ENCODE data around the gene AP1B1. TPM values are rescaled to one million over a fixed set of nuclear protein-coding genes. Genes with fewer than 3 reads are reported as not detected.

AP1B1 gene
- total RNA-seq, 1 experiment from 2014 or later, result 40.3 TPM

DNA sequence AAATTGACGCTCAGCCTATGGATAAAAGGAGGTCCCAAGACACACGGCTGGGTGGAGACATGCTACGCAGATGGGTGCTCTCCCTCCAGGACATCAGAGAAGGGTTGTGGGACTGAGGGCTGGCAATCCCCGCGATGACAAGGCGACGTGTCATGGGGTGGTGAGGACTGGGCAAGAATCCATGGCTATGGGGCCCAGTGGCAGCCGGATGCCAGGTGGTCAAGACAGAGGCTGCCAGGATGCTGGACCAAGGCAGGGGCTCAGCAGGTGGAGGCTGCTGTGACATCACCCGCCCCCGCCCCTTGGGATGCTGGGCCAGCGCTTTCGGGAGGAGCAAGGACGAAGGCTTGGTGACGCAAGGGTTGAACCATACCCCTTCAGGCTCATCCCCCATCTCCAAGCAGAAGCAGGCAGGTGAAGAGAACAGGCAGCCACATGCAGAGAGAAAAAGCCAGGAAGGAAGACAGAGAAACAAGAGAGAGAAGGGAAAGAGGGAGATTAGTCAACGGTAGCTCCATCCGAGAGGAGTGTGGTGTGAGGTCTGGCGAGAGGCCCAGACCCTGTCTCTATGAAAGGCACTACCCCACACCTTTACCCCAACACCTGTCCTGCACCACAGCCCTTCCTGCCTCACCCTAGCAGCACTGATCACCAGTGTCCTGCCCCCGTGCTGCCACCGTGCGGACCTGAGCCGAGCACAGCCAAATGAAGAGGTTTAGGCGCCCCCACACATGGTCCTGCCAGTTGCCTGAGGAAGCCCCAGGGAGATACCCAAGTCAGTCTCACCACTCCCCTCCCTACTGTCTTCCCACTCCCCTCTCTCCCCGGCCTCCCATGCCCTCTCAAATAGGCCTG lies 48.8 kb downstream of the AP1B1 start:
- Histone ChIP-seq H3K9me3 (ENCODE audit: low read length) (no peaks in the 10 kb centered on the region), H3K27ac (ENCODE audit: low read length) (no peak overlapping the region), H2AFZ (ENCODE audit: low read length) (no peak overlapping the region), H3K4me1 (ENCODE audit: low read length) (no peaks in the 10 kb centered on the region), H4K20me1 (ENCODE audit: insufficient read depth, low read depth, low read length) (no peaks in the 10 kb centered on the region), H3K9ac (ENCODE audit: low read length) (no peak overlapping the region), H3K9me2 (replicated peaks; ENCODE audit: insufficient read depth, low read length) (no peaks in the 10 kb centered on the region), H3K4me2 (ENCODE audit: low read depth, low read length, poor library complexity, severe bottlenecking) (no peak overlapping the region), H3K79me2 (ENCODE audit: low read length) (no peaks in the 10 kb centered on the region), H3K27me3 (ENCODE audit: low read length) (no peaks in the 10 kb centered on the region), H3K4me3 (ENCODE audit: low read length) (no peak overlapping the region), H3K36me3 (ENCODE audit: insufficient read depth, low read length) (0 out of 2 replicates have a peak, but pooled peaks cover 2% of the 10 kb centered on the region)
- DNase-seq, result no peak

DNA sequence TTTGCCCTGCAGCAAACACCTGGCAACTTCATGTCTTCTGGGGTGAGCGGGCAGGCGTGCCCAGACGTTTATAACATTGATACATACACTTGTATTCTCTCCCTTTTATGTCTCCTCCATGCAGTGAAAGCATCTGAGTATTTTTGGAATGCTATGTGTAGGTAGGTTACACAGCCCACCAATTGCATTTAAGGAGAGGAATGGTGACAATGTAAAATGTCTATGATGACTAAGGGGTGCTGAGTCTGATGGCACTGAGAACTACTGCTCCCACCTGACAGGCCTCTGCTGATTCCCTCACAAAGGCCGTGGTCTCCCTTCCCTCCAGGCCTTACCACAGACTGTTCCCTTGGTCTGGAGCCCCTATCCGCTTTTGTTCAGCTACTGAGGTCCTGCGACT lies 50.0 kb downstream of the AP1B1 start:
- H3K4me3 ChIP-seq (ENCODE audit: low read length), result no peak overlapping the region
- no peak overlapping the region for H3K4me2 ChIP-seq (ENCODE audit: low read depth, low read length, poor library complexity, severe bottlenecking)
- no peak overlapping the region for H3K27ac ChIP-seq (ENCODE audit: low read length)
- no peaks in the 10 kb centered on the region for H3K36me3 ChIP-seq (ENCODE audit: insufficient read depth, low read length)
- no peak overlapping the region for H2AFZ ChIP-seq (ENCODE audit: low read length)
- no peaks in the 10 kb centered on the region for H3K79me2 ChIP-seq (ENCODE audit: low read length)
- no peaks in the 10 kb centered on the region for H3K4me1 ChIP-seq (ENCODE audit: low read length)
- H4K20me1 ChIP-seq (ENCODE audit: insufficient read depth, low read depth, low read length), result no peaks in the 10 kb centered on the region
- no peaks in the 10 kb centered on the region for H3K9me2 ChIP-seq (replicated peaks; ENCODE audit: insufficient read depth, low read length)
- DNase-seq, result no peak
- H3K9ac ChIP-seq (ENCODE audit: low read length), result no peak overlapping the region
- no peaks in the 10 kb centered on the region for H3K27me3 ChIP-seq (ENCODE audit: low read length)
- H3K9me3 ChIP-seq (ENCODE audit: low read length), result no peaks in the 10 kb centered on the region

DNA sequence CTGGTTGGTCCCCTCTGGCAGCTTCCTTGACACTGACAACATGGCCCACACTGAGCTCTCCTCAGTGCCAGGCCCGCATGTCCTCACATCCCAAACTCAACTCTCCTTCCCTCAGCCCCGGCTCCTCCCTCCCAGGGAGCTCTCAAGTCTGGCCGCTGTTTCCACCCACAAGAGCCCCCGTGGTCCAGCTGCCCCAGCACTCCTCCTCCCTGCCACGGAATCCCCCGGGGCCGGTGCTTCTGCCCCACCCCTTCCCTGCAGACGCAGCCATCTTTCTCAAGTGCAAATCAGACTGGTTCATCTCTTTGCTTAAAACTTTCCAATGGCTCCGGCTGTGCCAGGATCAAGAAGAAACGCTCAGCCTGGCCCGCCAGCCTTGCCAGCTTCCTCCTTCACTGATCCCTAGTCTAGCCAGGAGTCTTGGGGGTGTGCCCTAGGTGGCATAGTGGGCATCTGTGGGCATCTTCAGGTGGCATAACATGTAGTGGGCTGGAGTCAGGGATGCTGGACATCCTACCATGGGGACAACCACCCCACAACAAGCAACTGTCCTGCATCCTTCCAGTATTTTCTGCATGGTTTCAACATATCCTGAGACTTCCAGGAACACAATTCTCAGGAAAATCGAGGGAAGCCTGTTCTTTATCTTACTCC lies 50.6 kb downstream of the AP1B1 start:
- H3K27ac ChIP-seq (ENCODE audit: low read length), result no peak overlapping the region
- no peaks in the 10 kb centered on the region for H4K20me1 ChIP-seq (ENCODE audit: insufficient read depth, low read depth, low read length)
- H3K4me1 ChIP-seq (ENCODE audit: low read length), result no peaks in the 10 kb centered on the region
- no peak overlapping the region for H3K4me2 ChIP-seq (ENCODE audit: low read depth, low read length, poor library complexity, severe bottlenecking)
- no peaks in the 10 kb centered on the region for H3K9me2 ChIP-seq (replicated peaks; ENCODE audit: insufficient read depth, low read length)
- no peak for DNase-seq
- no peak overlapping the region for H2AFZ ChIP-seq (ENCODE audit: low read length)
- H3K79me2 ChIP-seq (ENCODE audit: low read length), result no peaks in the 10 kb centered on the region
- no peaks in the 10 kb centered on the region for H3K9me3 ChIP-seq (ENCODE audit: low read length)
- H3K9ac ChIP-seq (ENCODE audit: low read length), result no peak overlapping the region
- H3K36me3 ChIP-seq (ENCODE audit: insufficient read depth, low read length), result no peaks in the 10 kb centered on the region
- no peaks in the 10 kb centered on the region for H3K27me3 ChIP-seq (ENCODE audit: low read length)
- no peak overlapping the region for H3K4me3 ChIP-seq (ENCODE audit: low read length)

DNA sequence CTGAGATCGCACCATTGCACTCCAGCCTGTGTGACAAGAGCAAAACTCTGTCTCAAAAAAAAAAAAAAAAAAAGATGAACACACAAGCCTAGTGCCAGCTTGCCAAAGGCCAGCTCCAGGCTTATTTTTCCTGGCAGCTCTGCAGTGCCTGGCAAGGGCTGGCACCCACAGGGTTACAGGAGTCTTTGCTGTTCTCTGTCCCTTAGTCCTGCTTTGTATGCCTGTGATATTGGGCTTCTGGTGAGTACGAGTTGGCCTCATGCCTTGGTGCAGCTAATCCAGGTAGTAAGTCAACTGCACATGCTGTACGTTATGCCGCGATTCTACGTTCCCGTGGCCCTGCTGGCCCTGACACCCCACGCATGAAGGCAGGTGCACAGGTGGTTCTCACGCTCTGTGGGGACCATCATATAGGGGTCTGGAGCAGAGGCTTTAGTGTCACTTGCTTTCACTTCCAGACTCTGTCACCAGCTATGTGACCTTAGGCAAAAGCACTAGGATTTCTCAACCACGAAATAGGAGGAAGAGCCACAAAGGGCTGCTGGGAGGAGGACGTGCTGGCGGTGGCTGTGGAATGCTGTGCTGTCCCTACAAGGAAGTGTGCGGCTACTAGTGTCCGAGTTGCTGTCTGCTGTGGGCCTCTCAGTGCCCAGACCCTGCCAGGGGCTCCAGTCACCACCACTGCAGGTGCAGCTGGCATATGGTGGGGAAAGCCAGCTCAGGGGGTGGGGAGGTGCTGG lies 51.4 kb downstream of the AP1B1 start:
- H3K36me3 ChIP-seq (ENCODE audit: insufficient read depth, low read length), result no peaks in the 10 kb centered on the region
- no peaks in the 10 kb centered on the region for H3K9me3 ChIP-seq (ENCODE audit: low read length)
- H3K4me1 ChIP-seq (ENCODE audit: low read length), result no peaks in the 10 kb centered on the region
- no peak overlapping the region for H2AFZ ChIP-seq (ENCODE audit: low read length)
- H3K9me2 ChIP-seq (replicated peaks; ENCODE audit: insufficient read depth, low read length), result no peaks in the 10 kb centered on the region
- no peaks in the 10 kb centered on the region for H3K27me3 ChIP-seq (ENCODE audit: low read length)
- DNase-seq, result no peak
- H4K20me1 ChIP-seq (ENCODE audit: insufficient read depth, low read depth, low read length), result no peaks in the 10 kb centered on the region
- H3K27ac ChIP-seq (ENCODE audit: low read length), result no peak overlapping the region
- H3K4me2 ChIP-seq (ENCODE audit: low read depth, low read length, poor library complexity, severe bottlenecking), result no peak overlapping the region
- no peaks in the 10 kb centered on the region for H3K79me2 ChIP-seq (ENCODE audit: low read length)
- H3K9ac ChIP-seq (ENCODE audit: low read length), result no peak overlapping the region
- no peak overlapping the region for H3K4me3 ChIP-seq (ENCODE audit: low read length)

DNA sequence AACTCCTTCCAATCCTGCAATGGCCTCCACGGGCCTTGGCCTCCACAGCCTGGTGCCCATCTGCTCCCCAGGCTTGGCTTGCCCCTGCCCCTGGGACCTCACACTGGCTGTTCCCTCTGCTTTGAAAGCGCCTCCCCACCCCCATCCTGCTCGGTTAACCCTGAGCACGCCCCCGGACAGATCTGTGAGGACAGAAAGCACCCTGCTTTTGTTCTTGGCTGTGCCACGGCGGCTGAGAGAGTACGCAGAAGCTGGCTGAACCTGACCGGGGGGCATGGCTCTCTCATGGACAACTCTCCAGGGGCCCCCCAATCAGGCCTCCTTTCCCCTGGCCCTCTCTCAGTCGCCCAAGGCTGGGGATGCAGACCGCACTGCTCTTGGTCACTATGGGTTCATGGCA lies 52.7 kb downstream of the AP1B1 start:
- Histone ChIP-seq H3K9me3 (ENCODE audit: low read length) (no peaks in the 10 kb centered on the region), H3K9me2 (replicated peaks; ENCODE audit: insufficient read depth, low read length) (no peaks in the 10 kb centered on the region), H3K4me3 (ENCODE audit: low read length) (no peak overlapping the region), H3K4me2 (ENCODE audit: low read depth, low read length, poor library complexity, severe bottlenecking) (no peak overlapping the region), H4K20me1 (ENCODE audit: insufficient read depth, low read depth, low read length) (no peaks in the 10 kb centered on the region), H3K36me3 (ENCODE audit: insufficient read depth, low read length) (0 out of 2 replicates have a peak, but pooled peaks cover 3% of the 10 kb centered on the region), H3K27ac (ENCODE audit: low read length) (no peak overlapping the region), H3K4me1 (ENCODE audit: low read length) (no peaks in the 10 kb centered on the region), H3K27me3 (ENCODE audit: low read length) (no peaks in the 10 kb centered on the region), H3K79me2 (ENCODE audit: low read length) (no peaks in the 10 kb centered on the region), H2AFZ (ENCODE audit: low read length) (no peak overlapping the region), H3K9ac (ENCODE audit: low read length) (no peak overlapping the region)
- no peak for DNase-seq

DNA sequence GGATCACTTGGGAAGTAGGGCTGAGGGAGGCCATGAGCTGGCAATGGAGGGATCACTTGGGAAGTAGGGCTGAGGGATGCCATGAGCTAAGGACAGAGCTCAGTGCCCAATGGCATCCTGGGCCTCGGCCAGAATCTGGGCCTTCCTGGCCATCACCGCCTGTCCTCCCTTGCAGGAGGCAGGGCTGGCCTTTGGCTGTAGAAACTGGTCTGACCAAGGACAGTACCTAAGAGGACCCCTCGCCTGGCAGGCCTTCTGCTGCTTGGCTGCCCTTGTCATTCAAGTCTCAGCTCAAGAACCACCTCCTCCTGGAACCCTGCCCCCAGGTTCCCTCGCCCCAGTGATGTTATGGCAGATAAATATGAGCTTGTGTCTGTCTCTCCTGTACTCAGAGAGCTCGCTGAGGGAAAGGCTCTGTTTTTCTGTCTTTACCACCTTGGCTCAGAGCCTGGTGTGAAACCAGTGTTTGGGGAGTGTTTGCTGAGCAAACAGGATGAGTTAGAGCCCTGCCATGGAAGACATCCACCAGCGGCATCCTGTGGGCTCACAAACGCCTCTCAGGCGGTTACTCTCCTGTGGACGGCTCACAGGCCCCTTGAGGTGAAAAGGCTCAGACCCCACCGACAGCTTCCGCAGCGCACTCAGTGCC lies 53.5 kb downstream of the AP1B1 start:
- Histone ChIP-seq H3K36me3 (ENCODE audit: insufficient read depth, low read length) (0 out of 2 replicates have a peak, but pooled peaks cover 3% of the 10 kb centered on the region), H3K79me2 (ENCODE audit: low read length) (no peaks in the 10 kb centered on the region), H3K9ac (ENCODE audit: low read length) (no peak overlapping the region), H3K27me3 (ENCODE audit: low read length) (no peaks in the 10 kb centered on the region), H2AFZ (ENCODE audit: low read length) (no peak overlapping the region), H3K4me3 (ENCODE audit: low read length) (no peak overlapping the region), H3K9me2 (replicated peaks; ENCODE audit: insufficient read depth, low read length) (no peaks in the 10 kb centered on the region), H3K27ac (ENCODE audit: low read length) (no peak overlapping the region), H3K4me1 (ENCODE audit: low read length) (no peaks in the 10 kb centered on the region), H3K4me2 (ENCODE audit: low read depth, low read length, poor library complexity, severe bottlenecking) (no peak overlapping the region), H4K20me1 (ENCODE audit: insufficient read depth, low read depth, low read length) (no peaks in the 10 kb centered on the region), H3K9me3 (ENCODE audit: low read length) (no peaks in the 10 kb centered on the region)
- DNase-seq, result no peak

DNA sequence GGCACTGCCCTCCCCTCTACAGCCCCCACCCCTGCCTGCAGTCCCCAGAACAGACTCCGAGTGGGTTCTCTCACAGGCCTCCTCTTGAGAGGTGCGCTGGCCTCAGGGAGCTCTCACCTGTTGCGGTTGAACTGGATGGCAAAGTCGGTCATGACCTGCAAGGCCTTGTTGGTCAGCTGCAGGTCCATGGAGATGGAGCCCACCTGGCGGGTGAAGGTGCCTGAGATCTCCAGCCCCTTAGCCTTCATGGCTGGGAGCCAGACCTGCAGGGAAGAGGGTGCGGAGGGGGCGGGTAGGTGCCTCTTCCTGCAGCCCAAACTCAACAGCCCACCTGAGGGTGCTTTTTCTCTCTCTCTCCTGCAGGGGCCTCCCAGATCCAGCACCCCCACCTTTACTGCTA lies 54.2 kb downstream of the AP1B1 start:
- Histone ChIP-seq H3K9me3 (ENCODE audit: low read length) (no peaks in the 10 kb centered on the region), H3K4me2 (ENCODE audit: low read depth, low read length, poor library complexity, severe bottlenecking) (no peak overlapping the region), H4K20me1 (ENCODE audit: insufficient read depth, low read depth, low read length) (no peaks in the 10 kb centered on the region), H3K9ac (ENCODE audit: low read length) (no peak overlapping the region), H3K79me2 (ENCODE audit: low read length) (no peaks in the 10 kb centered on the region), H3K9me2 (replicated peaks; ENCODE audit: insufficient read depth, low read length) (no peaks in the 10 kb centered on the region), H3K36me3 (ENCODE audit: insufficient read depth, low read length) (0 out of 2 replicates have a peak, but pooled peaks cover 3% of the 10 kb centered on the region), H3K27ac (ENCODE audit: low read length) (no peak overlapping the region), H3K4me1 (ENCODE audit: low read length) (no peaks in the 10 kb centered on the region), H3K27me3 (ENCODE audit: low read length) (no peaks in the 10 kb centered on the region), H3K4me3 (ENCODE audit: low read length) (no peak overlapping the region), H2AFZ (ENCODE audit: low read length) (no peak overlapping the region)
- no peak for DNase-seq
